Liver (tissue), 9 donors: Measurements from ENCODE around the gene RBM14. TPM values are rescaled to one million over a fixed set of nuclear protein-coding genes. Genes with fewer than 3 reads are reported as not detected.

Source experiments
- DNase-seq: peaks from one replicate; pipeline ENCODE4 v3.0.0-alpha.2; 2017; ENCODE audit warnings: low spot score
- H3K27ac ChIP-seq, 2 donors: one replicate each; pipeline ENCODE4 v1.7.0; 2013; ENCODE audit warnings: inconsistent platforms in 2 of 2, low read length in 2 of 2, control low read depth in 1 of 2, low read depth in 1 of 2, mild to moderate bottlenecking in 1 of 2
- H3K27me3 ChIP-seq, 4 donors: one replicate each; pipeline versions ENCODE4 v1.6.1 to v1.7.0; 2013; ENCODE audit warnings: low read length in 3 of 4, inconsistent platforms in 1 of 4, mild to moderate bottlenecking in 1 of 4, moderate library complexity in 1 of 4; ENCODE audit not compliant: control insufficient read depth in 4 of 4, insufficient read depth in 4 of 4
- H3K36me3 ChIP-seq, 4 donors: one replicate each; pipeline versions ENCODE4 v1.6.1 to v1.7.0; 2013; ENCODE audit warnings: low read length in 3 of 4, mild to moderate bottlenecking in 3 of 4, low read depth in 1 of 4, moderate library complexity in 1 of 4; ENCODE audit not compliant: control insufficient read depth in 4 of 4, insufficient read depth in 3 of 4
- H3K4me1 ChIP-seq, 4 donors: one replicate each; pipeline versions ENCODE4 v1.6.1 to v1.7.0; 2013; ENCODE audit warnings: low read length in 3 of 4, mild to moderate bottlenecking in 3 of 4, moderate library complexity in 1 of 4; ENCODE audit not compliant: control insufficient read depth in 4 of 4, insufficient read depth in 4 of 4
- H3K4me3 ChIP-seq, 3 donors: one replicate each; pipeline versions ENCODE4 v1.6.1 to v1.7.0; 2013; ENCODE audit warnings: low read length in 3 of 3, control low read depth in 1 of 3, low read depth in 1 of 3, mild to moderate bottlenecking in 1 of 3
- H3K9ac ChIP-seq, 2 donors: one replicate each; pipeline ENCODE4 v1.7.0; 2013; ENCODE audit warnings: low read length in 2 of 2, mild to moderate bottlenecking in 2 of 2, moderate library complexity in 2 of 2, control low read depth in 1 of 2, low read depth in 1 of 2
- H3K9me3 ChIP-seq, 4 donors: one replicate each; pipeline versions ENCODE4 v1.6.1 to v1.7.0; 2013; ENCODE audit warnings: low read length in 3 of 4; ENCODE audit not compliant: control insufficient read depth in 4 of 4
- ATF3 ChIP-seq: IDR thresholded peaks from 2 replicates; pipeline ENCODE4 v1.6.1; 2016; ENCODE audit warnings: antibody characterized with exemption
- EGR1 ChIP-seq, 2 donors: IDR thresholded peaks; 2 replicates each; pipeline ENCODE4 v1.6.1; 2016 to 2018; ENCODE audit warnings: antibody characterized with exemption in 2 of 2, low read depth in 2 of 2
- FOXA1 ChIP-seq: IDR thresholded peaks from 2 replicates; pipeline ENCODE4 v1.6.1; 2016; ENCODE audit warnings: antibody characterized with exemption
- FOXA2 ChIP-seq: IDR thresholded peaks from 2 replicates; pipeline ENCODE4 v1.6.1; 2016; ENCODE audit warnings: antibody characterized with exemption
- NR2F2 ChIP-seq: IDR thresholded peaks from 2 replicates; pipeline ENCODE4 v1.6.1; 2016; ENCODE audit warnings: antibody characterized with exemption
- RAD21 ChIP-seq, 2 donors: IDR thresholded peaks; 2 replicates each; pipeline ENCODE4 v1.6.1; 2016; ENCODE audit warnings: antibody characterized with exemption in 2 of 2, mild to moderate bottlenecking in 2 of 2
- REST ChIP-seq: IDR thresholded peaks from 2 replicates; pipeline ENCODE4 v1.6.1; 2016; ENCODE audit warnings: antibody characterized with exemption, mild to moderate bottlenecking
- SP1 ChIP-seq: IDR thresholded peaks from 2 replicates; pipeline ENCODE4 v1.6.1; 2018; ENCODE audit warnings: antibody characterized with exemption, mild to moderate bottlenecking
- TAF1 ChIP-seq: conservative IDR thresholded peaks from 2 replicates; pipeline ENCODE4 v1.6.1; 2016; ENCODE audit warnings: antibody characterized with exemption, mild to moderate bottlenecking
- YY1 ChIP-seq: IDR thresholded peaks from 2 replicates; pipeline ENCODE4 v1.6.1; 2016; ENCODE audit warnings: antibody characterized with exemption, mild to moderate bottlenecking
- ZBTB33 ChIP-seq: IDR thresholded peaks from 2 replicates; pipeline ENCODE4 v1.6.1; 2016; ENCODE audit warnings: antibody characterized with exemption
- WGBS: extraction: QIAGEN DNeasy Blood & Tissue Kit; methylation state at CpG from one replicate; pipeline ENCODE4 v1.1.7; 2013; 5-methylcytosine and 5-hydroxymethylcytosine counted together
- polyA plus RNA-seq, 2 donors: library from polyadenylated mRNA; stranded (reverse) in 1 of 2; unstranded in 1 of 2; fragments of 200-250 nt in 1 of 2; fragments of >200 nt in 1 of 2; fragmentation: Nextera tagmentation in 1 of 2; extraction: Ambion mirVana in 1 of 2; gene quantifications; one replicate each; pipeline versions ENCODE4 v1.2.1 to v1.2.3, GENCODE V29; 2013 to 2015
- total RNA-seq, 2 donors: library from RNA; depleted of rRNA; stranded (reverse); fragments of >200 nt; gene quantifications; one replicate each; pipeline ENCODE4 v1.2.3, GENCODE V29; 2014
- donor health status: healthy.
- donor health status: healthy.
- donor health status: healthy.
- donor health status: healthy.
- donor health status: healthy.

The RBM14 gene
- total and polyA plus RNA-seq, 4 donors: 7.0 to 53.5 (median 21.9) TPM

GRCh38 chr11:66624450-66624849 lies 8.0 kb downstream of the RBM14 start:
- DNase-seq: no peak
- 94% methylated on average over 16 of the region's 16 CpGs for WGBS

GRCh38 chr11:66625041-66625751 lies 8.8 kb downstream of the RBM14 start:
- 96% methylated on average over 26 of the region's 26 CpGs for WGBS
- Histone ChIP-seq H3K9ac (no peak overlapping the region), H3K4me3 (no peak overlapping the region), H3K9me3 (no peaks in the 10 kb centered on the region), H3K27ac (no peak overlapping the region), H3K4me1 (peaks cover 3 to 23% (median 19%) of the 10 kb centered on the region in 4 donors), H3K27me3 (no peaks in the 10 kb centered on the region), H3K36me3 (peaks cover 16 to 66% (median 51%) of the 10 kb centered on the region in 4 donors)
- TF ChIP-seq ATF3 (no peak), EGR1 (IDR thresholded peaks at IDR 0.05; ENCODE audit: low read depth in 2 of 2) (no peak)
- DNase-seq: no peak

More at GRCh38 chr11:66624450-66624849, 8.0 kb downstream of the RBM14 start:
- H3K4me1 ChIP-seq: peaks cover 3 to 26% (median 21%) of the 10 kb centered on the region in 4 donors
- no peak overlapping the region for H3K9ac ChIP-seq
- no peak overlapping the region for H3K4me3 ChIP-seq
- H3K27me3 ChIP-seq: no peaks in the 10 kb centered on the region
- peaks cover 15 to 63% (median 49%) of the 10 kb centered on the region in 4 donors for H3K36me3 ChIP-seq
- H3K9me3 ChIP-seq: no peaks in the 10 kb centered on the region
- no peak overlapping the region for H3K27ac ChIP-seq
- TF ChIP-seq ATF3 (no peak), RAD21 (IDR thresholded peaks at IDR 0.05) (no peak)

- 90% methylated on average over 9 of the region's 9 CpGs for whole genome bisulfite sequencing
- Histone ChIP-seq H3K27ac (no peak overlapping the region), H3K4me1 (peaks cover 3 to 20% (median 16%) of the 10 kb centered on the region in 4 donors), H3K9me3 (no peaks in the 10 kb centered on the region), H3K27me3 (no peaks in the 10 kb centered on the region), H3K36me3 (peaks cover 17 to 68% (median 53%) of the 10 kb centered on the region in 4 donors), H3K9ac (no peak overlapping the region), H3K4me3 (no peak overlapping the region)
- TF ChIP-seq YY1 (no peak), EGR1 (IDR thresholded peaks at IDR 0.05; ENCODE audit: low read depth in 2 of 2) (no peak), SP1 (no peak), ZBTB33 (no peak), FOXA1 (no peak), TAF1 (no peak), FOXA2 (no peak), NR2F2 (no peak), RAD21 (IDR thresholded peaks at IDR 0.05) (no peak), REST (no peak)
- no peak for DNase-seq
These were observed 9.3 kb downstream of the RBM14 start for GRCh38 chr11:66625752-66626149.
